ENCODE measurements around the gene HOXA10.

HOXA10 gene

GRCh38 chr7:27153526-27153925 lies 20.6 kb downstream of the HOXA10 start:
- no peak for ATAC-seq
- TF ChIP-seq ZFP30 (CRISPR knock-in tag; IDR thresholded peaks at IDR 0.05) (no peak), TOX (CRISPR knock-in tag; IDR thresholded peaks at IDR 0.05; ENCODE audit: borderline replicate concordance) (no peak), ZNF70 (CRISPR knock-in tag; IDR thresholded peaks at IDR 0.05) (no peak), CSRNP3 (CRISPR knock-in tag; IDR thresholded peaks at IDR 0.05) (no peak), RARB (CRISPR knock-in tag; IDR thresholded peaks at IDR 0.05) (no peak), PPARA (CRISPR knock-in tag; IDR thresholded peaks at IDR 0.05; ENCODE audit: borderline replicate concordance) (no peak), ESRRG (CRISPR knock-in tag; IDR thresholded peaks at IDR 0.05) (no peak), ARNTL (CRISPR knock-in tag; IDR thresholded peaks at IDR 0.05; ENCODE audit: borderline replicate concordance, low read depth) (no peak), TSHZ2 (CRISPR knock-in tag; IDR thresholded peaks at IDR 0.05) (no peak), SNAI2 (CRISPR knock-in tag; IDR thresholded peaks at IDR 0.05) (no peak), PATZ1 (CRISPR knock-in tag; IDR thresholded peaks at IDR 0.05; ENCODE audit: borderline replicate concordance) (no peak), ISL1 (CRISPR knock-in tag; IDR thresholded peaks at IDR 0.05) (no peak), ZNF565 (CRISPR knock-in tag; conservative IDR thresholded peaks at IDR 0.05; ENCODE audit: low read depth) (no peak)

- no peak for TF ChIP-seq TSHZ2 (CRISPR knock-in tag; IDR thresholded peaks at IDR 0.05)
- TF ChIP-seq ARNTL (CRISPR knock-in tag; IDR thresholded peaks at IDR 0.05; ENCODE audit: borderline replicate concordance, low read depth), result no peak
- no peak for TF ChIP-seq ISL1 (CRISPR knock-in tag; IDR thresholded peaks at IDR 0.05)
- TF ChIP-seq PPARA (CRISPR knock-in tag; IDR thresholded peaks at IDR 0.05; ENCODE audit: borderline replicate concordance), result no peak
- TF ChIP-seq CREB5 (CRISPR knock-in tag; IDR thresholded peaks at IDR 0.05; ENCODE audit: low read depth), result no peak
- no peak for TF ChIP-seq ZC3H10 (CRISPR knock-in tag; IDR thresholded peaks at IDR 0.05)
- TF ChIP-seq ZFP30 (CRISPR knock-in tag; IDR thresholded peaks at IDR 0.05), result no peak
- TF ChIP-seq TCF4 (CRISPR knock-in tag; IDR thresholded peaks at IDR 0.05; ENCODE audit: borderline replicate concordance), result no peak
- no peak for TF ChIP-seq CSRNP3 (CRISPR knock-in tag; IDR thresholded peaks at IDR 0.05)
- TF ChIP-seq GLIS3 (CRISPR knock-in tag; IDR thresholded peaks at IDR 0.05), result no peak
- no peak for TF ChIP-seq ZFP3 (CRISPR knock-in tag; IDR thresholded peaks at IDR 0.05)
- TF ChIP-seq PATZ1 (CRISPR knock-in tag; IDR thresholded peaks at IDR 0.05; ENCODE audit: borderline replicate concordance), result no peak
- TF ChIP-seq TOX (CRISPR knock-in tag; IDR thresholded peaks at IDR 0.05; ENCODE audit: borderline replicate concordance), result no peak
- TF ChIP-seq ZNF565 (CRISPR knock-in tag; conservative IDR thresholded peaks at IDR 0.05; ENCODE audit: low read depth), result no peak
- TF ChIP-seq ZNF70 (CRISPR knock-in tag; IDR thresholded peaks at IDR 0.05), result no peak
- no peak for TF ChIP-seq RARB (CRISPR knock-in tag; IDR thresholded peaks at IDR 0.05)
- TF ChIP-seq OSR1 (CRISPR knock-in tag; IDR thresholded peaks at IDR 0.05), result no peak
- no peak for TF ChIP-seq SNAI2 (CRISPR knock-in tag; IDR thresholded peaks at IDR 0.05)
- no peak for TF ChIP-seq BACH2 (CRISPR knock-in tag; IDR thresholded peaks at IDR 0.05; ENCODE audit: borderline replicate concordance)
- TF ChIP-seq CSDC2 (CRISPR knock-in tag; IDR thresholded peaks at IDR 0.05), result no peak
- no peak for ATAC-seq
Measured at GRCh38 chr7:27152816-27153442, 21.2 kb downstream of the HOXA10 start.
